ENCODE measurements around the gene FAM240A. TPM values are rescaled to one million over a fixed set of nuclear protein-coding genes. Genes with fewer than 3 reads are reported as not detected.

Gene FAM240A
- total RNA-seq, 3 donors from 2014 or later (not counting 1 experiment from before 2014, with no cell fraction given): not detected

- no peaks in the 10 kb centered on the region for H3K4me1 Mint-ChIP-seq
- Histone ChIP-seq H3K4me3 (ENCODE audit: low read length) (no peak overlapping the region), H3K27ac (ENCODE audit: low read length) (no peak overlapping the region), H3K27me3 (ENCODE audit: control insufficient read depth, insufficient read depth, low read length) (no peaks in the 10 kb centered on the region), H3K4me1 (ENCODE audit: control insufficient read depth, insufficient read depth, low read length) (no peaks in the 10 kb centered on the region), H3K9me3 (ENCODE audit: control insufficient read depth, insufficient read depth, low read length) (no peaks in the 10 kb centered on the region), H3K36me3 (ENCODE audit: control insufficient read depth, insufficient read depth, low read length) (no peaks in the 10 kb centered on the region)
- 80% methylated on average over 2 of the region's 4 CpGs for WGBS (ENCODE audit: insufficient coverage)
- no peak overlapping the region for H3K27ac Mint-ChIP-seq
- DNase-seq (no peak), ATAC-seq (no peak)
- H3K4me3 Mint-ChIP-seq: no peak overlapping the region
- intact Hi-C loops (cut with micrococcal nuclease): no loop called here
- H3K36me3 Mint-ChIP-seq: no peaks in the 10 kb centered on the region
- peaks cover 29 to 41% of the 10 kb centered on the region in 2 donors for H3K27me3 Mint-ChIP-seq (ENCODE audit: low read depth in 2 of 2)
- no peaks in the 10 kb centered on the region for H3K9me3 Mint-ChIP-seq
- no peak for TF ChIP-seq CTCF (IDR thresholded peaks at IDR 0.05)
These were observed 2.1 kb downstream of the FAM240A start for GRCh38 chr3:46614431-46614830.

- DNase-seq (no peak), ATAC-seq (no peak)
- peaks cover 33 to 45% of the 10 kb centered on the region in 2 donors for H3K27me3 Mint-ChIP-seq (ENCODE audit: low read depth in 2 of 2)
- H3K9me3 Mint-ChIP-seq: no peaks in the 10 kb centered on the region
- Histone ChIP-seq H3K27ac (ENCODE audit: low read length) (no peak overlapping the region), H3K36me3 (ENCODE audit: control insufficient read depth, insufficient read depth, low read length) (no peaks in the 10 kb centered on the region), H3K9me3 (ENCODE audit: control insufficient read depth, insufficient read depth, low read length) (no peaks in the 10 kb centered on the region), H3K27me3 (ENCODE audit: control insufficient read depth, insufficient read depth, low read length) (no peaks in the 10 kb centered on the region), H3K4me1 (ENCODE audit: control insufficient read depth, insufficient read depth, low read length) (no peaks in the 10 kb centered on the region), H3K4me3 (ENCODE audit: low read length) (no peak overlapping the region)
- no peak overlapping the region for H3K4me3 Mint-ChIP-seq
- no peaks in the 10 kb centered on the region for H3K36me3 Mint-ChIP-seq
- intact Hi-C loops (cut with micrococcal nuclease): no loop called here
- 90% methylated on average over 9 of the region's 9 CpGs for WGBS (ENCODE audit: insufficient coverage)
- no peak for TF ChIP-seq CTCF (IDR thresholded peaks at IDR 0.05)
- no peaks in the 10 kb centered on the region for H3K4me1 Mint-ChIP-seq
- H3K27ac Mint-ChIP-seq: no peak overlapping the region
These were observed 2.9 kb downstream of the FAM240A start for GRCh38 chr3:46615050-46615775.

GRCh38 chr3:46615976-46616375, 3.7 kb downstream of the FAM240A start:
- H3K27ac Mint-ChIP-seq: no peak overlapping the region
- no peaks in the 10 kb centered on the region for H3K36me3 ChIP-seq (ENCODE audit: control insufficient read depth, insufficient read depth, low read length)
- H3K4me1 Mint-ChIP-seq: no peaks in the 10 kb centered on the region
- no peaks in the 10 kb centered on the region for H3K9me3 ChIP-seq (ENCODE audit: control insufficient read depth, insufficient read depth, low read length)
- H3K9me3 Mint-ChIP-seq: no peaks in the 10 kb centered on the region
- no peak for DNase-seq
- H3K4me1 ChIP-seq (ENCODE audit: control insufficient read depth, insufficient read depth, low read length): no peaks in the 10 kb centered on the region
- 46% methylated on average over 3 of the region's 3 CpGs for WGBS (ENCODE audit: insufficient coverage)
- H3K4me3 Mint-ChIP-seq: no peak overlapping the region
- no peak for ATAC-seq
- peaks cover 36 to 49% of the 10 kb centered on the region in 2 donors for H3K27me3 Mint-ChIP-seq (ENCODE audit: low read depth in 2 of 2)
- H3K4me3 ChIP-seq (ENCODE audit: low read length): no peak overlapping the region
- H3K27ac ChIP-seq (ENCODE audit: low read length): no peak overlapping the region
- H3K27me3 ChIP-seq (ENCODE audit: control insufficient read depth, insufficient read depth, low read length): no peaks in the 10 kb centered on the region
- intact Hi-C loops (cut with micrococcal nuclease): no loop called here
- H3K36me3 Mint-ChIP-seq: no peaks in the 10 kb centered on the region
- no peak for TF ChIP-seq CTCF (IDR thresholded peaks at IDR 0.05)

- no peak overlapping the region for H3K4me3 Mint-ChIP-seq
- no peaks in the 10 kb centered on the region for H3K4me1 ChIP-seq (ENCODE audit: control insufficient read depth, insufficient read depth, low read length)
- H3K27ac Mint-ChIP-seq: no peak overlapping the region
- H3K9me3 Mint-ChIP-seq: no peaks in the 10 kb centered on the region
- no peak overlapping the region for H3K27ac ChIP-seq (ENCODE audit: low read length)
- 92% methylated on average over 3 of the region's 3 CpGs for WGBS (ENCODE audit: insufficient coverage)
- H3K4me1 Mint-ChIP-seq: no peaks in the 10 kb centered on the region
- H3K4me3 ChIP-seq (ENCODE audit: low read length): no peak overlapping the region
- H3K36me3 ChIP-seq (ENCODE audit: control insufficient read depth, insufficient read depth, low read length): no peaks in the 10 kb centered on the region
- no peaks in the 10 kb centered on the region for H3K36me3 Mint-ChIP-seq
- intact Hi-C loops (cut with micrococcal nuclease): no loop called here
- DNase-seq: no peak
- H3K27me3 ChIP-seq (ENCODE audit: control insufficient read depth, insufficient read depth, low read length): no peaks in the 10 kb centered on the region
- no peak for ATAC-seq
- H3K27me3 Mint-ChIP-seq (ENCODE audit: low read depth in 2 of 2): peaks cover 37 to 39% of the 10 kb centered on the region in 2 donors
- no peak for TF ChIP-seq CTCF (IDR thresholded peaks at IDR 0.05)
- no peaks in the 10 kb centered on the region for H3K9me3 ChIP-seq (ENCODE audit: control insufficient read depth, insufficient read depth, low read length)
These were observed 5.6 kb downstream of the FAM240A start for GRCh38 chr3:46617941-46618340.

Measured in natural killer cell (primary cell).